B cell (primary cell): ENCODE measurements around the gene SLC35G1. TPM values are rescaled to one million over a fixed set of nuclear protein-coding genes. Genes with fewer than 3 reads are reported as not detected.

Experiments
- ATAC-seq: fragments of 200-7000 bp; cut with Tn5 transposase; one replicate; pipeline ENCODE4 v1.10.0; 2021; ENCODE audit warnings: low read depth, mild to moderate bottlenecking, moderate number of reproducible peaks, moderate library complexity
- CTCF ChIA-PET: fragments of 350-600 bp; sonication (Branson Sonifier 250); formaldehyde crosslinking; loops from one replicate; lab custom pipeline; 2021; ENCODE audit warnings: antibody characterized with exemption, inconsistent platforms; lab: Charles Lee
- POLR2A ChIA-PET: fragments of 350-600 bp; sonication (Branson Sonifier 250); formaldehyde crosslinking; loops from one replicate; lab custom pipeline; 2021; ENCODE audit warnings: antibody characterized with exemption; lab: Charles Lee
- DNase-seq: peaks from one replicate; pipeline ENCODE4 v3.0.0; 2013
- H2AFZ ChIP-seq: 2 replicates; pipeline ENCODE4 v1.6.1; 2012; ENCODE audit warnings: mild to moderate bottlenecking, low read depth, low read length; ENCODE audit not compliant: insufficient read depth, poor library complexity, severe bottlenecking
- H3K27ac ChIP-seq, 2 donors: 1 replicate in 1 of 2; 2 replicates in 1 of 2; pipeline ENCODE4 v1.5.1; 2012 to 2013; ENCODE audit warnings: low read length in 2 of 2, mild to moderate bottlenecking in 2 of 2, moderate library complexity in 1 of 2
- H3K27me3 ChIP-seq, 4 experiments: fragments of 200-600 bp in 1 of 4; sonication (generic) in 1 of 4; replicated peaks in 1 of 4; 1 replicate in 2 of 4; 2 replicates in 2 of 4; pipeline versions ENCODE4 v1.6.1 to v1.7.0; 2013 to 2016; ENCODE audit warnings: low read length in 3 of 4, mild to moderate bottlenecking in 2 of 4, mixed read lengths in 1 of 4, moderate library complexity in 1 of 4; ENCODE audit not compliant: insufficient read depth in 4 of 4, control insufficient read depth in 3 of 4; ENCODE audit errors: control extremely low read depth in 1 of 4
- H3K36me3 ChIP-seq, 2 experiments: replicated peaks in 1 of 2; 1 replicate in 1 of 2; 2 replicates in 1 of 2; pipeline versions ENCODE4 v1.6.1 to v1.7.1; 2013; ENCODE audit warnings: low read length in 1 of 2; ENCODE audit not compliant: insufficient read depth in 2 of 2, control insufficient read depth in 1 of 2; ENCODE audit errors: control extremely low read depth in 1 of 2, extremely low read depth in 1 of 2
- H3K4me1 ChIP-seq, 2 donors: fragments of 200-600 bp in 1 of 2; sonication (generic) in 1 of 2; 1 replicate in 1 of 2; 2 replicates in 1 of 2; pipeline versions ENCODE4 v1.5.1 to v1.6.1; 2013 to 2017; ENCODE audit warnings: low read length in 2 of 2; ENCODE audit not compliant: control insufficient read depth in 2 of 2, insufficient read depth in 2 of 2
- H3K4me2 ChIP-seq: replicated peaks from 2 replicates; pipeline ENCODE3; 2012; ENCODE audit warnings: mild to moderate bottlenecking, low read depth, low read length; ENCODE audit not compliant: poor library complexity, severe bottlenecking
- H3K4me3 ChIP-seq, 5 experiments: fragments of 200-600 bp in 1 of 5; sonication (generic) in 1 of 5; 1 replicate in 3 of 5; 2 replicates in 2 of 5; pipeline versions ENCODE4 v1.5.1 to v1.7.0; 2011 to 2016; ENCODE audit warnings: low read length in 4 of 5, mild to moderate bottlenecking in 4 of 5, low read depth in 2 of 5, control low read depth in 1 of 5, moderate library complexity in 1 of 5; ENCODE audit not compliant: insufficient read depth in 1 of 5; ENCODE audit errors: control extremely low read depth in 1 of 5, extremely low read depth in 1 of 5
- H3K79me2 ChIP-seq: fragments of 200-600 bp; sonication (generic); one replicate; pipeline ENCODE4 v1.6.0; 2016; ENCODE audit warnings: low read length; ENCODE audit not compliant: control insufficient read depth, insufficient read depth
- H3K9ac ChIP-seq: fragments of 200-600 bp; sonication (generic); 2 replicates; pipeline ENCODE4 v1.6.1; 2017; ENCODE audit warnings: mild to moderate bottlenecking, low read length, moderate library complexity
- H3K9me3 ChIP-seq, 3 donors: one replicate each; pipeline versions ENCODE4 v1.6.1 to v1.7.1; 2013; ENCODE audit warnings: low read length in 2 of 3; ENCODE audit not compliant: control insufficient read depth in 2 of 3, insufficient read depth in 1 of 3; ENCODE audit errors: control extremely low read depth in 1 of 3
- H4K20me1 ChIP-seq: 2 replicates; pipeline ENCODE4 v1.6.0; 2012; ENCODE audit warnings: mild to moderate bottlenecking, low read length; ENCODE audit not compliant: insufficient read depth, control insufficient read depth, poor library complexity, severe bottlenecking
- H3K27ac Mint-ChIP-seq: one replicate; pipeline ENCODE4 v1.8.0; 2021; ENCODE audit warnings: mixed read lengths
- H3K27me3 Mint-ChIP-seq: one replicate; pipeline ENCODE4 v1.8.0; 2021; ENCODE audit warnings: mixed read lengths
- H3K4me1 Mint-ChIP-seq: one replicate; pipeline ENCODE4 v1.8.0; 2021; ENCODE audit warnings: mixed read lengths
- H3K4me3 Mint-ChIP-seq: one replicate; pipeline ENCODE4 v1.8.0; 2021; ENCODE audit warnings: mixed read lengths
- H3K9me3 Mint-ChIP-seq: one replicate; pipeline ENCODE4 v1.8.0; 2022; ENCODE audit warnings: mixed read lengths; ENCODE audit not compliant: insufficient read depth
- CTCF ChIP-seq: fragments of 200-600 bp; IDR thresholded peaks from one replicate; pipeline ENCODE4 v1.8.0; 2022; ENCODE audit warnings: antibody characterized with exemption, mild to moderate bottlenecking
- EZH2 ChIP-seq: IDR thresholded peaks from 2 replicates; pipeline ENCODE4 v1.6.1; 2012; ENCODE audit warnings: borderline replicate concordance, low read depth, mild to moderate bottlenecking, moderate library complexity, low read length; ENCODE audit not compliant: insufficient read depth, poor library complexity, severe bottlenecking
- WGBS: methylation state at CpG from one replicate; pipeline ENCODE4 v1.1.5; 2013; ENCODE audit warnings: missing lambda C conversion rate; ENCODE audit not compliant: insufficient coverage; 5-methylcytosine and 5-hydroxymethylcytosine counted together
- intact Hi-C: fragments of 100-400 bp; cut with micrococcal nuclease; formaldehyde crosslinking; loops from one replicate; pipeline ENCODE4 v1.10.0; 2022
- polyA plus RNA-seq: library from polyadenylated mRNA; depleted of rRNA; stranded (reverse); fragments of >200 nt; gene quantifications from 2 replicates; pipeline ENCODE4 v1.2.3, GENCODE V29; 2012
- total RNA-seq, 2 donors: library from RNA; stranded (reverse); fragments of 120-200 nt in 1 of 2; gene quantifications; 1 replicate in 1 of 2; 2 replicates in 1 of 2; pipeline versions ENCODE4 v1.2.3 to v1.2.4, GENCODE V29; 2013 to 2022

SLC35G1 gene
- total and polyA plus RNA-seq, 2 donors (not counting 1 experiment from before 2014, with no cell fraction given) = 1.7 to 2.6 TPM

DNA sequence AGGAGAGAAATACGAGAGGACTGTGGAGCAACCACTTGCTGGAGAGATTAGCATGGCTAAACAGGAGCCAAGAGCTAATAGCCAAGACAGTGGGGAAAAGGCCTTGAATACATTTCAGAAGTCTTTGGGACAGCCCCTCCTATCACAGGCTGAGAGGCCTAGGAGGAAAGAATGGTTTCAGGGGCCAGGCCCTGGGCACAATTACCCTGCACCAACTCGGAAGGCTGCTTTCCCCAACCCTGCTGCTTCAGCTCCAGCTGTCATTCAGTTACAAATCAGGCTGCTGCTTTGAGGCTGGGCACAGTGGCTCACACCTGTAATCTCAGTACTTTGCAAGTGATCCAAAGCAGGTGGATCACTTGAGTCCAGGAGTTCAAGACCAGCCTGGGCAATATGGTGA is 32.0 kb upstream of the SLC35G1 start:
- 100% methylated on average over 2 of the region's 2 CpGs for WGBS
- Histone ChIP-seq H3K79me2 (no peaks in the 10 kb centered on the region), H3K36me3 (no peaks in the 10 kb centered on the region), H2AFZ (no peak overlapping the region), H3K9me3 (peaks cover 0 to 3% (median 0%) of the 10 kb centered on the region in 3 donors), H4K20me1 (no peaks in the 10 kb centered on the region), H3K9ac (no peak overlapping the region), H3K27me3 (no peaks in the 10 kb centered on the region), H3K4me3 (no peak overlapping the region), H3K4me2 (no peak overlapping the region), H3K27ac (no peak overlapping the region), H3K4me1 (no peaks in the 10 kb centered on the region)
- ATAC-seq (no peak), DNase-seq (no peak)
- H3K9me3 Mint-ChIP-seq = no peaks in the 10 kb centered on the region
- ChIA-PET POLR2A (no interaction called here), CTCF (no interaction called here)
- H3K27ac Mint-ChIP-seq = no peak overlapping the region
- TF ChIP-seq CTCF (no peak), EZH2 (no peak)
- no peak overlapping the region for H3K4me3 Mint-ChIP-seq
- intact Hi-C loops = no loop called here
- H3K4me1 Mint-ChIP-seq = no peaks in the 10 kb centered on the region
- peaks cover 8% of the 10 kb centered on the region for H3K27me3 Mint-ChIP-seq

DNA sequence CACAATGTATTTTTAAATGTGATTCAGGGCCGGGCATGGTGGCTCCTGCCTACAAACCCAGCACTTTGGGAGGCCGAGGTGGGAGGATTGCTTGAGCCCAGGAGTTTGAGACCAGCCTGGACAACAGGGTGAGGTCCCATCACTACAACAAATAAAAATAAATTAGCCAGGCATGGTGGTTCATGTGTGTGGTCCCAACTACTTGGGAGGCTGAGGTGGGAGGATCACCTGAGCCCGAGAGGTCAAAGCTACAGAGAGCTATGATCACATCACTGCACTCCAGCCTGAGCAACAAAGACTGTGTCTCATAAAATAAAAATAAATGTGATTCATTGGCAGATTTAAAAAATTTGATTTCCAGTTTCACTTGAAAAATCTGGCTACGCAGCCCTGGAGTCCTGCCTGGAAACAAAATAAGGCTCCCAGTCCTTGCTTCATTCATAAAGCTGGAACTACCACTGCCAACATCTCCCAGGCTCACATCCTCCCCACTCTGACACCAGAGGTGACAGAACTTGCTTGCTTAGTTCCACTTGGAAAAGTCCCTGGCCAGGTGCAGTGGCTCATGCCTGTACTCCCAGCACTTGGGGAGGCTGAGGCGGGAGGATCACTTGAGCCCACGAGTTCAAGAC is 27.9 kb upstream of the SLC35G1 start:
- Mint-ChIP-seq H3K27ac (no peak overlapping the region), H3K4me1 (no peaks in the 10 kb centered on the region), H3K27me3 (peaks cover 21% of the 10 kb centered on the region), H3K9me3 (no peaks in the 10 kb centered on the region), H3K4me3 (no peak overlapping the region)
- Histone ChIP-seq H3K4me2 (no peak overlapping the region), H3K79me2 (no peaks in the 10 kb centered on the region), H3K4me3 (no peak overlapping the region), H3K4me1 (no peaks in the 10 kb centered on the region), H3K27ac (no peak overlapping the region), H4K20me1 (no peaks in the 10 kb centered on the region), H3K9me3 (peaks cover 0 to 3% (median 0%) of the 10 kb centered on the region in 3 donors), H3K36me3 (no peaks in the 10 kb centered on the region), H2AFZ (no peak overlapping the region), H3K27me3 (peaks cover 0 to 4% (median 0%) of the 10 kb centered on the region in 4 experiments), H3K9ac (no peak overlapping the region)
- ATAC-seq (no peak), DNase-seq (no peak)
- no peak for TF ChIP-seq EZH2
- TF ChIP-seq CTCF = no peak
- intact Hi-C loops = no loop called here
- POLR2A ChIA-PET = no interaction called here
- 66% methylated on average over 2 of the region's 6 CpGs for WGBS
- CTCF ChIA-PET = no interaction called here
